Tibial artery (tissue), 4 donors: ENCODE results near the gene QPCT.
"Not testable (repeated sequence)": the region's sequence is repeated elsewhere in the genome, so short reads cannot be mapped to it uniquely, and the experiment has no call there.

Experiments
- DNase-seq, 2 donors: peaks; one replicate each; pipeline ENCODE4 v3.0.0-alpha.2; 2019
- H3K27ac ChIP-seq, 2 donors: fragments of 200-600 bp; sonication (generic) in 1 of 2; 1 replicate in 1 of 2; 2 replicates in 1 of 2; pipeline ENCODE4 v1.5.1; 2018 to 2019; ENCODE audit warnings: mild to moderate bottlenecking in 1 of 2
- H3K27me3 ChIP-seq, 2 donors: fragments of 200-600 bp; sonication (generic) in 1 of 2; one replicate each; pipeline versions ENCODE4 v1.5.1 to v1.6.0; 2016 to 2019
- H3K36me3 ChIP-seq, 3 donors: fragments of 200-600 bp; sonication (generic) in 2 of 3; one replicate each; pipeline ENCODE4 v1.5.1; 2016 to 2019; ENCODE audit warnings: mild to moderate bottlenecking in 2 of 3
- H3K4me1 ChIP-seq, 4 donors: fragments of 200-600 bp; sonication (generic) in 2 of 4; 1 replicate in 3 of 4; 2 replicates in 1 of 4; pipeline ENCODE4 v1.5.1; 2016 to 2019
- H3K4me3 ChIP-seq, 2 donors: fragments of 200-600 bp; sonication (generic) in 1 of 2; 1 replicate in 1 of 2; 2 replicates in 1 of 2; pipeline ENCODE4 v1.5.1; 2018 to 2019; ENCODE audit warnings: mild to moderate bottlenecking in 2 of 2
- H3K9me3 ChIP-seq, 3 donors: fragments of 200-600 bp; sonication (generic) in 1 of 3; one replicate each; pipeline ENCODE4 v1.5.1; 2016 to 2019
- CTCF ChIP-seq, 2 experiments: fragments of 200-600 bp in 1 of 2; fragments of 450-650 bp in 1 of 2; IDR thresholded peaks; one replicate each; pipeline ENCODE4 v1.5.1; 2017 to 2019; ENCODE audit warnings: antibody characterized with exemption in 2 of 2, mild to moderate bottlenecking in 1 of 2, moderate library complexity in 1 of 2
- intact Hi-C: fragments of 100-400 bp; cut with DNase I; formaldehyde crosslinking; loops from one replicate; pipeline ENCODE4 v1.15.0; 2023; ENCODE audit warnings: low total_unique reads

The QPCT gene

GRCh38 chr2:37344453-37345361, at the start of gene QPCT:
Gene QPCT, plus strand, starts transcription at chr2:37344630. Its CDS starts 102 bp downstream, at chr2:37344732.
- no peaks in the 10 kb centered on the region for H3K9me3 ChIP-seq
- H3K27me3 ChIP-seq = no peaks in the 10 kb centered on the region
- peak; percentile 53 to 77 for DNase-seq
- peak within 1 kb of the TSS; percentile 48 to 60 for H3K27ac ChIP-seq
- H3K36me3 ChIP-seq = no peaks in the 10 kb centered on the region
- H3K4me3 ChIP-seq = peak within 1 kb of the TSS; percentile 65 to 67
- TF ChIP-seq CTCF (IDR thresholded peaks at IDR 0.05) = no peak
- H3K4me1 ChIP-seq = peaks cover 0 to 21% (median 9%) of the 10 kb centered on the region in 4 donors
- intact Hi-C loops = no loop called here

DNA sequence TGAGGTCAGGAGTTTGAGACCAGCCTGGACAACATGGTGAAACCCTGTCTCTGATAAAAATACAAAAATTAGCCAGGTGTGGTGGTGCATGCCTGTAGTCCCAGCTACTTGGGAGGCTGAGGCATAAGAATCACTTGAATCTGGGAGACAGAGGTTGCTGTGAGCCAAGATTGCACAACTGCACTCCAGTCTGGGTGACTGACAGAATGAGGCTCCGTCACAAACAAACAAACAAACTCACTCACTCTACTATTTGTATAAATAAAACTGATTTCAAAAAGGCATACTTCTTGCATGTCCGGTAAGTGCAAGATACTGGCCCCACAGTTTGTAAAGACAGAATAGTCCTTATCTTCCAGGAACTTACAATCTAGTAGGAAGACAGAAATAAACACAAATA, 49.6 kb upstream of the QPCT start:
- H3K4me1 ChIP-seq, intact Hi-C loops, H3K9me3 ChIP-seq, H3K4me3 ChIP-seq, H3K27me3 ChIP-seq, H3K27ac ChIP-seq, DNase-seq: not testable (repeated sequence)
- H3K36me3 ChIP-seq = peaks cover 9 to 26% (median 18%) of the 10 kb centered on the region in 3 donors

GRCh38 chr2:37295469-37296073, 48.9 kb upstream of the QPCT start:
- no peak for DNase-seq
- intact Hi-C loops = no loop called here

GRCh38 chr2:37297632-37298031, 46.8 kb upstream of the QPCT start:
- no peak for TF ChIP-seq CTCF (IDR thresholded peaks at IDR 0.05)
- no peak for DNase-seq
- H3K4me3 ChIP-seq = no peak overlapping the region
- no peaks in the 10 kb centered on the region for H3K27me3 ChIP-seq
- no peaks in the 10 kb centered on the region for H3K9me3 ChIP-seq
- H3K36me3 ChIP-seq = peaks cover 0 to 2% (median 2%) of the 10 kb centered on the region in 3 donors
- H3K27ac ChIP-seq = no peak overlapping the region
- intact Hi-C loops = no loop called here
- peaks cover 0 to 3% (median 0%) of the 10 kb centered on the region in 4 donors for H3K4me1 ChIP-seq

More at GRCh38 chr2:37295469-37296073, 48.9 kb upstream of the QPCT start:
- no peak overlapping the region for H3K4me3 ChIP-seq
- TF ChIP-seq CTCF (IDR thresholded peaks at IDR 0.05) = no peak
- peaks cover 4 to 19% (median 11%) of the 10 kb centered on the region in 3 donors for H3K36me3 ChIP-seq
- no peaks in the 10 kb centered on the region for H3K27me3 ChIP-seq
- H3K4me1 ChIP-seq = peaks cover 0 to 3% (median 0%) of the 10 kb centered on the region in 4 donors
- no peaks in the 10 kb centered on the region for H3K9me3 ChIP-seq
- no peak overlapping the region for H3K27ac ChIP-seq

DNA sequence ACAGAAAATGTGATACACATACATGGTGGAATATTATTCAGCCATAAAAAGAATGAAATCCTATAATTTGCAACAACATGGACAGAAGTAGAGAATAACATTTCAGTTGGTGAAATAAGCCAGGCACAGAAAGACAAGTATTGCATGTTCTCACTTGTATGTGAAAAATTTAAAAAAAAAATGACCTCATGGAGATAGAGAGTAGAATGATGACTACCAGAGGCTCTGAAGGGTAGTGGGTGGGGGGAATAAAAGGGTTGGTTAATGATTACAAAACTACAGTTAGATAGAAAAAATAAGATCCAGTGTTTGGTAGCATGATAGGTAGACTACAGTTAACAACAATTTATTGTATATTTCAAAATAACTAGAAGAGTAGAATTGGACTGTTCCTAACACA, 44.3 kb upstream of the QPCT start:
- intact Hi-C loops = no loop called here
- H3K27me3 ChIP-seq = no peaks in the 10 kb centered on the region
- H3K27ac ChIP-seq = no peak overlapping the region
- H3K4me3 ChIP-seq = no peak overlapping the region
- DNase-seq = no peak
- H3K4me1 ChIP-seq = peaks cover 0 to 2% (median under 1%) of the 10 kb centered on the region in 4 donors
- H3K36me3 ChIP-seq = no peaks in the 10 kb centered on the region
- no peaks in the 10 kb centered on the region for H3K9me3 ChIP-seq
- no peak for TF ChIP-seq CTCF (IDR thresholded peaks at IDR 0.05)

DNA sequence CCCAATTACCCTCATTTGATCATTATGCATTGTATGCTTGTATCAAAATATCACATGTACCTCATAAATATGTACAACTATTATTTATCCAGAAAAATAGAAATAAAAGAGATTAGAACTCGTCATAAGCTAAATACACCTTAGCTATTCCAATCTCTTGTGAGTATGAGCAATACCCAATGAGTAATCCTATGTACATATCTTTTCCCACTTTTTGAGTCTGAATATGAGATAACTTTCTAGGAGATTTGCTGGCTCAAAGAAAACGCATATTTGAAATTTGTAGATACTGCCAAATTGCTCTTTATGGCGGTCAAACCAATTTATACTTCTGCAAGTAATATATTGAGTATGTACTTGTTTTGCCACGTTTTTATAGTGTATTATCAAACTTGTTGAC, 43.9 kb upstream of the QPCT start:
- no peak for TF ChIP-seq CTCF (IDR thresholded peaks at IDR 0.05)
- intact Hi-C loops = no loop called here
- Histone ChIP-seq H3K27ac (no peak overlapping the region), H3K4me1 (peaks cover 0 to 6% (median 0%) of the 10 kb centered on the region in 4 donors), H3K9me3 (no peaks in the 10 kb centered on the region), H3K36me3 (no peaks in the 10 kb centered on the region), H3K27me3 (no peaks in the 10 kb centered on the region), H3K4me3 (no peak overlapping the region)
- no peak for DNase-seq
